Measurements from ENCODE around the gene MAP3K2.

DNA sequence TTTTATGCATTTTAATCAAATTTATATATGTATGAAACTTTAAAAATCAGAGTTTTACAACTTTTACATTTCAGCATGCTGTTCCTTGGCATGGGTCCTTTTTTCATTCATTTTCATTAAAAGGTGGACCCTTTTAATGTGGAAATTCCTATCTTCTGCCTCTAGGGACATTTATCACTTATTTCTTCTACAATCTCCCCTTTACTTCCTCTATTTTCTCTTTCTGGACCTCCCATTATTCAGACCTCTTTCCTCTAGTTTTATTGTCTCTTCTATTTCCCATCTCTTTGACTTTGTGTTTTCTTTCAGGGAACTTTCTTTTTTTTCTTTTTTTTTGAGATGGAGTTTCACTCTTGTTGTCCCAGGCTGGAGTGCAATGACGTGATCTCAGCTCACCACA is 36.1 kb upstream of the MAP3K2 start:
- TF ChIP-seq, protein P1, sequence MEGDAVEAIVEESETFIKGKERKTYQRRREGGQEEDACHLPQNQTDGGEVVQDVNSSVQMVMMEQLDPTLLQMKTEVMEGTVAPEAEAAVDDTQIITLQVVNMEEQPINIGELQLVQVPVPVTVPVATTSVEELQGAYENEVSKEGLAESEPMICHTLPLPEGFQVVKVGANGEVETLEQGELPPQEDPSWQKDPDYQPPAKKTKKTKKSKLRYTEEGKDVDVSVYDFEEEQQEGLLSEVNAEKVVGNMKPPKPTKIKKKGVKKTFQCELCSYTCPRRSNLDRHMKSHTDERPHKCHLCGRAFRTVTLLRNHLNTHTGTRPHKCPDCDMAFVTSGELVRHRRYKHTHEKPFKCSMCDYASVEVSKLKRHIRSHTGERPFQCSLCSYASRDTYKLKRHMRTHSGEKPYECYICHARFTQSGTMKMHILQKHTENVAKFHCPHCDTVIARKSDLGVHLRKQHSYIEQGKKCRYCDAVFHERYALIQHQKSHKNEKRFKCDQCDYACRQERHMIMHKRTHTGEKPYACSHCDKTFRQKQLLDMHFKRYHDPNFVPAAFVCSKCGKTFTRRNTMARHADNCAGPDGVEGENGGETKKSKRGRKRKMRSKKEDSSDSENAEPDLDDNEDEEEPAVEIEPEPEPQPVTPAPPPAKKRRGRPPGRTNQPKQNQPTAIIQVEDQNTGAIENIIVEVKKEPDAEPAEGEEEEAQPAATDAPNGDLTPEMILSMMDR (conservative IDR thresholded peaks at IDR 0.05; ENCODE audit: low read depth, low read length) = no peak
- TF ChIP-seq EZH2phosphoT487 (IDR thresholded peaks at IDR 0.05; ENCODE audit: borderline replicate concordance, low read length) = no peak

Data from PC-3 (cell line).